Ammon's horn (tissue), 1 donor: Measurements from ENCODE around the gene KCTD13.
"Not testable (repeated sequence)": the region's sequence is repeated elsewhere in the genome, so short reads cannot be mapped to it uniquely, and the experiment has no call there.

Experiments
- DNase-seq: peaks from one replicate; pipeline ENCODE4 v3.0.0-alpha.2; 2016; ENCODE audit warnings: low spot score

The KCTD13 gene

GRCh38 chr16:29906520-29907244, 19.3 kb downstream of the KCTD13 start:
- no peak for DNase-seq

- no peak for DNase-seq
Measured at GRCh38 chr16:29905668-29906067, 20.4 kb downstream of the KCTD13 start.

GRCh38 chr16:29904947-29905346, 21.1 kb downstream of the KCTD13 start:
- DNase-seq, result no peak

- DNase-seq, result no peak
Measured at GRCh38 chr16:29903590-29903989, 22.4 kb downstream of the KCTD13 start.

GRCh38 chr16:29901607-29901945, 24.4 kb downstream of the KCTD13 start:
- DNase-seq, result no peak

- no peak for DNase-seq
Measured at GRCh38 chr16:29900888-29901606, 25.0 kb downstream of the KCTD13 start.

GRCh38 chr16:29900102-29900887, 25.7 kb downstream of the KCTD13 start, which contains the start of gene ASPHD1:
Gene ASPHD1 (plus strand): TSS chr16:29900488. CDS start chr16:29900972, 484 bp downstream.
- DNase-seq, result peak; percentile 92

GRCh38 chr16:29899516-29900101, 26.4 kb downstream of the KCTD13 start, which contains the start of gene SEZ6L2:
Gene SEZ6L2 (minus strand): TSS chr16:29899550. CDS start chr16:29899019, 531 bp downstream.
- DNase-seq, result peak; percentile 90

GRCh38 chr16:29898804-29899515, 27.1 kb downstream of the KCTD13 start:
- DNase-seq, result no peak

- DNase-seq, result no peak
Measured at GRCh38 chr16:29898135-29898803, 27.8 kb downstream of the KCTD13 start.

- no peak for DNase-seq
Measured at GRCh38 chr16:29897333-29897732, 28.7 kb downstream of the KCTD13 start.

- DNase-seq, result no peak
Measured at GRCh38 chr16:29896841-29897240, 29.2 kb downstream of the KCTD13 start.

- no peak for DNase-seq
Measured at GRCh38 chr16:29894352-29894751, 31.7 kb downstream of the KCTD13 start.

GRCh38 chr16:29893553-29893952, 32.5 kb downstream of the KCTD13 start:
- no peak for DNase-seq

GRCh38 chr16:29892458-29892813, 33.6 kb downstream of the KCTD13 start:
- DNase-seq, result no peak

GRCh38 chr16:29891525-29892457, 34.2 kb downstream of the KCTD13 start:
- DNase-seq, result no peak

GRCh38 chr16:29889372-29889771, 36.7 kb downstream of the KCTD13 start:
- not testable (repeated sequence) for DNase-seq

- no peak for DNase-seq
Measured at GRCh38 chr16:29883987-29884386, 42.0 kb downstream of the KCTD13 start.

- DNase-seq, result no peak
Measured at GRCh38 chr16:29881050-29881449, 45.0 kb downstream of the KCTD13 start.

GRCh38 chr16:29878172-29878571, 47.9 kb downstream of the KCTD13 start:
- no peak for DNase-seq
